HG03521 (cell line): Measurements from ENCODE around the gene TRMT6.

Experiments
- ATAC-seq: cut with Tn5 transposase; IDR thresholded peaks from one replicate; pipeline ENCODE4 v1.9.1; 2021; ENCODE audit warnings: mild to moderate bottlenecking, moderate library complexity; ENCODE audit not compliant: unreplicated experiment

Gene TRMT6

DNA sequence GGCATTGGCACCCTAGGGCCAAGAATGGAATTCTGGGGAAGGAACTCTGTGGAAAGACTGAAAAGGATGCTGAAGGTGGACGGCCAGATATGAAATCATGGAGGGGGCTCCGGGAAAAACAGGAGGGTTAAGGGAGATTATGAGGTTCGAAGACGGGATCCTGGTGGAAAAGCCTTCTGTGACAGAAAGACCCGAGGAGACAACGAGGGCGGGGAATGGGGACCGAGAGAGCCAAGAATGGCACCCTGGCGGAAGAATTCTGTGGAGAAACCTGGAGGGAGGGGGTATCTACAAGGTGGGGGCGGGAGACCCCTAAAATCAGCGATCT is 426 bp downstream of the TRMT6 start:
- peak; percentile 10 for ATAC-seq

DNA sequence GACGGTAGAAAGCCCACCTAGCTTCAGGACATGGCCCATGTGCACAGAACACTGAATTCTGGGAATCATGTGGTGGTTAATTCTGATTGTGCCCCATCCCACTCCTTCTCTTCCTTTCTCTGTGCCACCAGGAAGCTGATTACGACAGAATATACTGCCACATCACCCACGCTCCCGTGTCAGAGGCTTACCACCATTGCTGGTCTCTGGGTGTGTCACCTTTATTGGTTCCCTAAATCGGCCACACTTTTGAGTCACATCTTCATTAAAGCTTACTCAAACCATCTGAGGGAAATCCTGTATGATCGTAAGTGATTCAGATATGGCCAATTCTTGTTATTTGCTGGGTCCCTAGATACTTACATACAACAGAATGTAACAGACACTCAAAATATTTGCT is 3.1 kb downstream of the TRMT6 start:
- no peak for ATAC-seq

DNA sequence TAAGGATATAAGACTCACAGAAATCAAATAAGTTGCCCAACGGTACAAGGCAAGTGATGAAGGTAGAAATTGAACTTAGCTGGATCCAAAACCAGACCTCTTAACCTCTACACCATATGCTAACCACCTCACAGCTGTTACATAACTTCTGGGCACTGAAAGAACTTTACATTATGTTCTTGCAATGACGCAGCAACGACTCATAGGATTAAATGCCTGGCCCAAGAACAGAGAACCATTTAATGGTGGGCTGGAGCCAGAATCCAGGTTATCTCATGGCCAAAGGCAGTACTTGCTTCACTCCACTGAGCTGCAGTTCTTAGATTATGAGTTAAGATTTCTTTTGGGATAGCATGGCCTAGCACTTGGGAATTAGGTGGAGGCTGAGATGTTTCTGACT is 4.4 kb downstream of the TRMT6 start:
- ATAC-seq = no peak

DNA sequence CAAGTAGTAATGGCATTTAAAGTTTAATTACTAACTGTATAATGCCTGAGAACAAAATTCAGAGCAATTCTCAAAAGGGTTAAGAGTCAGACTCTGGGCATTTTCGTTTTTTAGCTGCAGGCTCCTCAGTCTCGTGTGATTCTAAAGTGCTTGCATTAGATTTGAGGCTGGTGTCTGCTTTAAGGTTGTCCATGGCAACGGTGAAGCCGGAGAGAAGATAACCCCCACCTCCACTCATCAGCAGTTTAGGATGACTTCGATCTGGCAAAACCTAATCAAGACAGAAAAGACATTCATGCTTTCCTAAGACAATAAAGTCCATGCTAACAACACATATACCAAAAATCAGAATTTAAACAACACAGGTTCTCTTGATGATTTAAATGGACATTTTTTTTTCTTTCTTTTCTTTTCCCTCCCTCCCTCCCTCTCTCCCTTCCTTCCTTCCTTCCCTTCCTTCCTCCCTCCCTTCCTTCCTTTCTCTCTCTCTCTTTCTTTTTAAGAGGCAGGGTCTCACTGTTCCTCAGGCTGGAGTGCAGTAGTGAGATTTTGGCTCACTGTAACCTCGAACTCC is 11.8 kb downstream of the TRMT6 start:
- no peak for ATAC-seq

DNA sequence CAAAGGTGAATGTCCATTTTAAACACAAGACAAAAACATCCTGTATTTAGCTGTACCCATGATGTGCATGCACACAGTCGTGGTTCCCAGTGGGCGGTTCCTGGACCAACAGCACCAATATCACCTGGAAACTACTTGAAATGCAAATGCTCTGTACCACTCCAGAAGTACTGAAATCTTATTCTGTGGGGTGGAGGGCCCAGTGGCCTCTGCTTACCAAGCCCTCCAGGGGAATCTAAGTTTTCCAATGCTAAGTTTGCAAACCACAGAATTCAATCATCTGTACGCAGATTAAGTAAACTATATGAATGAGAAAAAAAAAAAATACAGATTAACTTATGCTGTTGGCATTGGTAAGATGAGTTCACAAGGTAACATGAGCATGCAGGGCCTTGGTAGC is 14.1 kb downstream of the TRMT6 start:
- no peak for ATAC-seq

DNA sequence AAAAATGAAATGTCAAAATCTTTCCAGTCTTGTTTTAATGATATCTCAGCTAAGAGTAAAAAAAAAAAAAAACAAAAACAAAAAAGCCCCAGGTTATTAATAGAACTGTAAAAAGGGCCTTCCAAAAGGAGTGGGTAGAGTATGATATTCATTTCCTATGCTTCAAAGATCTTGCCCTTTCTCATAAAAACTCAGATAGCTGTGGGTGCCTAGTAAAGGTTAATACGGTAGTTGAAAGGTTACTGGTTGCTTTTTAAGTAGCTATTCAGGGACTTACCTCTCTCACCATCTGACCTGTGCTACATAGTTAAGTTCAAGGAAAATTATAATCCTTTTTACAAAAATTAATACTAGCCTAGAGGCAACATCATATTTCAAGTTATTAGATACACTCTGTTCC is 14.9 kb downstream of the TRMT6 start:
- ATAC-seq = no peak

DNA sequence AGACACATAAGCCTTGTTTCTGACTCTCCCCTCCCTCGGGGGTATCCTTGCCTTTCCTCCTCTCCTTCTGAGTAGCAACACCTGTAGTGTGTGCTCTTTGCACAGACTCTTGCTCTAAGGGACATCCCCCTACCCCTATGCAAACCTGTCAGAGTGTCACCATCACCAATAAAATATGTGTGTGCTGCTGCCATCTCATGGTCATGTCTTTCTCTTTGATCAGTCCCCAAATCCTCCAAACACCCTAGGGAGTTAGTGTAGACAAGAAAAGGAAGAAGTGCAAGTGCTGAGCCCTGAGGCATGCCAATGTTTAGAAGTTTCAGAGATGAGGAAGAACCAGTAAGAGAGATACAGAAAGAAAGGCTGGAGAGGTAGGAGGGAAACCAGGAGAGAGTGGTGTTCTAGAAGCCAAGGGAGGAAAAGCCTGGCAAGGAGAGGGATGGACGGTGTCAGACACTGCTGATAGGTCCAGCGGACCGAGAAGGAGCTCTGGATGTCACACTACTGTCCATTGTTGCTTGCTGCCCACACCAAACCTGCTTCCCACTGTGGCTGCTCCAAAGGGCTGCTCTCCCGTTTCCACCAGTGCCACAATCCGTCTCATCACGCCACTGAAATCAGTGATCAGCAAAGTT is 16.4 kb downstream of the TRMT6 start:
- ATAC-seq = peak; percentile 54

DNA sequence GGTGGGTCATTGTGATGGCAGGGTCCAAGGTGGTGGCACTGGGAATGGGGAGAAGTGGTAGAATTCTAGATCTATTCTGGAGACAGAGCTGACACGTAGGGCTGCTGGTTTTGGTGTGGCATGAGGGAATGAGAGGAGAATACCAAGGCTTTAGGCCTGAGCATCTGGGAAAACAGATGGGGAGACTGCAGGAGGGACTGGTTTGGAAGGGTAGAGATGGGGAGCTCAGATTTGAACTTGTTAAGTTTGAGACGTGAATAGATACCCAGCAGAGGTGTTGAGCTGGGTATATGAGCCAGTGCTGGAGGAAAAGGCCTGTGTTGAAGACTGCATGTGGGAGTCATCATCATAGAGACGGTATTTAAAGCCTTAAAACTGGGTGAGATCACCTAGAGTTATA is 17.5 kb downstream of the TRMT6 start:
- ATAC-seq = no peak

DNA sequence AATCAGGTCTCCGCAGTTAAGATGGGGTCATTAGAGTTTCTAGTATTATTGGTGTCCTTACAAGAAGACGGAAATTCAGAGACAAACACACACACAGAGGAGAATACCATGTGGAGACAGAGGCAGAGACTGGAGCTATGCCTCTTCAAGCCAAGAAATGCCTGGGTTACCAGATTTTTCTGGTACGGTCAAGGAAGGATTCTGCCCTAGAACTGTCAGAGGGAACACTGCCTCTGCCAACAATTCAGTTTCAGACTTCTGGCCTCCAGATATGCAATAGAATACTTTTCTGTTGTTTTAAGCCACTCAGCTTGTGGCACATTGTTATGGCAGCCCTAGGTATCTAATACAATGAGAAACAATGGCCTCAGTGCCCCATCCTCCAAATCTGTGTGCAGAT is 18.9 kb downstream of the TRMT6 start:
- no peak for ATAC-seq

DNA sequence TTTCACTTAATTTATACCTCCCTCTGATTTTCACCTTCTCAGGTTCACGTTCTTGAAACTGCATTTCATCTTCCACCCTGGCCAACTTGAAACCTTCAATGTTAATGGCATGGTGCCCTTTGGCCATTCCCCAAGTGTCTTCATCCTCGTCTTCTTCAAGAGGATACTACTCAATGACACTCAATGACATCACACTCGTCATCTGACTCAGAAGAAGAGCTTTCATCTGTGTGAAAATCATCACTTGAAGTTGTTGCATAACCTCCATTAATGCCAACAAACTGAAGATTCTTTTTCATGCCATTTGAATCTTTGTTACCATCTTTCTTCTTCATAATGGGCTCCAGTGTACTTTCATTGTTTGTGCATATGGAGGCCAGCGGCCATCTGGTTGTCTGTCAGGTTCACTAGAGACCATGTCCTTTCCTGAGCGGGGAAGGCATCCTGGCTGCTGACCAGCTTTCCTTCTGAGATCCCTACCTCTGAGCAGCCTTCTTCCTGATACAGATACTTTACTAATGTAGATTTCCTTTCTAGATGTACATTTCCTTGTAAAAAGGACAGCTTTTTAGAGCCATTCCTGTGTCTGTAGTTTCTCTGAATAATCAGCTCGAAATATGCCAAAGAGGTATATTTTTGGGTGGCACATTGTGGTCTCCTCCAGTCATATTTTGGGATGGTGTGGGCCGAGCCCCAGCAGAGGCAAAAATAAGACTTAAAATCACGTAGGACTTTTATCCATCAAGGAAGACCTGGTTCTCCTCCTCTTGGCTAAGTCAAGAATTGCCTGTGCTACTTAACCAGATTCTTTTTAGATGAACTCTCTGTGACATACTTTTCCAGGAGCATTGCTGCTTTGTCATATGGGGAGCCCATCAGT is 21.3 kb downstream of the TRMT6 start:
- no peak for ATAC-seq

DNA sequence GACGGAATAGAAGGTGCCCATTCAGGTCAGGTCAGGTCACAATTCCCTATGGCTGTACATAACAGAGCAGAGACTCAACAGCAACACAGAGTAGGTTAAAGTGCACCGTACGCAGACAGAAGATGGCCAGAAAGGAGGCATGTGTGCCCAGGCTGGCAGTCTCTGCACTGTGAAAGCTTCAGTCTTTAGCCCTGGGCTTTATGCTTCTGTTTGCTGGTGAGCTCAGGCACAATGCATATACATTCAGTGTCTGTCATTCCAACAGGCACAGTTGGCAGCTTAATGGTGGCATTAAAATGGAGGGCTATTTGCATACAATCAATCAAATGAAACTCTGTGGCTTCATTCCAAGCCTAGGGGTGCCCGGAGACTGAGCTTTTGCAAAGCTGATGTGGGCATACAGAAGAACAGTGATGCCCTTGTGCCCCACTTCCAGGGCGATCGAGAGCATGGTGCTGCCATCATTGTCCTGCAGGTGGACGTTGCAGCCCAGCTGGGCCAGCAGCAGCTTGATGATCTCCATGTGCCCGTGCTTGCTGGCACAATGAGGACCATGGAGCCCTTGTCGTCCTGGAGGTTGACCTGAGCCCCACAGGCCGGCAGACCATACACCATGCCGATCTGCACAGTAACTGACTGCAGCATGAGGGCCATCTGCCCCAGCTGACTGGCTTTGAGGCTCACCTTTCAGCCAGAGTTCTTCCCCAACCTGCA is 22.4 kb downstream of the TRMT6 start:
- no peak for ATAC-seq

DNA sequence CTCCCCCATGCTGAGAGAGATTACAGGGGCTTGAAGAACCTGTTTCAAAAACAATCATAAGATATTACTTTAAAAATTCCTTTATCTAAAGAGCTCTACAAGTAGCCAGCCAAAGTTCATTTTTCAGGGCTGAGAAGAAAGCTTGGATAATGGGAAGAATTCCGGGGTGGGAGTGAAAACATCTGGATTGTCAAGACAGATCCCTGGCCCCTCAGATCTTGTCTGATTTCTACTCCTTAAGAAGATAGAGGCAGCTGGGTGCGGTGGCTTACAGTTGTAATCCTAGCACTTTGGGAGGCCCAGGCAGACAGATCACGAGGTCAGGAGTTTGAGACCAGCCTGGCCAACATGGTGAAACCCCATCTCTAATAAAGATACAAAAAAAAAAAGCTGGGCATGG is 24.8 kb downstream of the TRMT6 start:
- ATAC-seq = no peak

DNA sequence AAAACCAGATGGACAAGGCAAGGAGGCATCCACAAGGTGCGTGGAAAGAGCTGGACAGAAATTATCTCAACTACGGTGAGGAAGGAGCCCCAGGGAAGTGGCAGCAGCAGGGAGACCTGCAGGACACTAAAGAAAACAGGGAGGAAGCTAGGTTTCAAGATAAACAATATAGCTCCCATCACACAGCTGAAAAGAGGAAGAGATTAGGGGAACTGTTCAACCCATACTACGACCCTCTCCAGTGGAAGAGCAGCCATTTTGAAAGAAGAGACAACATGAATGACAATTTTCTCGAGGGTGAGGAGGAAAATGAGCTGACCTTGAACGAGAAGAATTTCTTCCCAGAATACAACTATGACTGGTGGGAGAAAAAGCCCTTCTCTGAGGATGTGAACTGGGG is 26.8 kb downstream of the TRMT6 start:
- no peak for ATAC-seq

DNA sequence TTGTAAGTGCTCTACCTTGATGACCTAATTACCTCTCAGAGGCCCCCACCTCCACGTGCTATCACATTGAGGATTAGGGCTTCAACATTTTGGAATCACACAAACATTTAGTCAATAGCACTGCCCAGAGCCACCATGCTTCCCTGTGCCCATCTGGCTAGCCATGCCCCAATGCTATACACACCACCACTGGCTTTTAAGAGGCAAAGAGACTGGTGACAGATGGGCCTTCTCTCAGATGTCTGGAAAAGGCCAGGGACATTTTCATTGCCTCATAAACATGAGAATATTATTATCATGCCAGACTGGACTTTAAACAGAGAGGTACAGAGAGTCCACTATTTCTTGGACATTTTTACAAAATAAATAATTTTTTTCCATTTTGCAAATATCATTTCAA is 29.8 kb downstream of the TRMT6 start:
- ATAC-seq = no peak

DNA sequence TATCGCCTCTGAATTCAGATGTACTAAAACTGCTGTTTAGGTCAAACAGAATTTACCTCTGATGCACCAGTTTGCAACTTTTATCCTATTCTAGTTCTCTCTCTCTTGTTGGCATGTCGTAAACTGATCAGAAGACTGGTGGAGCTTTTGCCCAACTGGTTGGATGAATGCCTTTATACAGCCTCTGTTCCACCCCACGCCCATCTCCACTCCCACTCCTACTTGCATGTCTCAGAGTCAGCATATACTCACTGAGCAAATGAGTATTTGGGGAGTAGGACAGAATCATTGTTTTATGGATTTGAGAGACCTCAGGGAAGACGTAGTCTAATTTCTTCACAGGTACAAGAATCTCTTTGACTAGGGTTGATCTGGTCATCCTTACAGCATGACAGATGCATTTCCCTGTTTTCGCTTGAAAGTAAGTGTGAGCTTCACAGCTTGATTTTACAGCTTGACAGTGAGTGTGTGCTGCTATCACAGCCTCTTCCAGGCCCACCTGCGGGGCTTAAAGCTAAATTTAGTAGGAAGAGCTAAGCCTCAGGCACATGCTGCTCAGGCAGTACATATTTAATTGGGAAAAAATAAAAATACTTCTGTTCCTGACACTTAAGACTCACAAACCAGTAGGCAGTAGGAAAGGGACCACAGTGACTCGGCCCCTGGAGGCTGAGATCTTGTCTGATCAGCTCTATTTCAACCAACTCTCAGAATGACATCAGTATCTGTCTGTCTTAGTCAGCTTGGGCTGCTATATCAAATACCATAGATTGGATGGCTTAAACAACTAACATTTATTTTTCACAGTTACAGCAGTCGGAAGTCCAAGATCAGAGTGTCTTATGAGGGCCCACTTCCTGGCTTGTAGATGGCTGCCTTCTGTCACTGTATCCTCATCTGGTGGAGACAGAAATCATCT is 30.4 kb downstream of the TRMT6 start:
- no peak for ATAC-seq

DNA sequence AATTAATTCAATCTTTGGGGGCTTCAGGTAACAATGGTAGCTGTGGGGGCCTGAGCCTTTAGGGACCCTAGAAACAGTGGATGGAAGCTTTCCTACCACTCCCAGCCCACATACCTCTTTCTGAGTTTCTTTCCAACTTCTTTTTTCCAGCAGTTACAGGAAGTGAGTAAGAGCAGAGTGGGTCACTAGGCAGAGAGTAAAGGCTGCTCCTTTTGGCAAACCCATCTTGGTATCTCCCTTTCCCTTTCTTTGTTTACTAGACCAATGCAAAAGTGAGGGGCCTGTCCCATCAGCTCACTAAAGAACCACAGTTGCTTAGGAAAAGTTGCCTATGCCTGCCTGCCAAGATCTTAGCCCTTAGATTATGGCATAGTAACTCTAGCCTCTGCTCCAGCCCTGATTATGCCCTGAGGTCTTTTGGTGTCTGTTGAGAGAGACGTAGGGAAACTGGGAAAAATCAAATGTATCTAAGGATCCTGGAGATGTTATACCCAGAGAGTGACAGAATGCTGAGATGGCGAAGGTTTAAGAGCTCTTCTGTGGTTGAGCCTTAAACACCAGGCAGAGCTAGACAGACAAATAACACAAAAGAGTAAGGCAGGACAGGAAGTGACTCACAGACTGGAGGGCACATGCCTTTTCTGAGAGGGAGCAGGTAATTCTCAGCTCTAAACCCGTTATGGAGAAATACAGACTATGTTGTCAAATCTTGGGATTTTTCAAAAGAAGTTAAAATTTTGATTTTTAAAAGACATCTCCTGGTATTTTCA is 31.3 kb downstream of the TRMT6 start:
- ATAC-seq = no peak

DNA sequence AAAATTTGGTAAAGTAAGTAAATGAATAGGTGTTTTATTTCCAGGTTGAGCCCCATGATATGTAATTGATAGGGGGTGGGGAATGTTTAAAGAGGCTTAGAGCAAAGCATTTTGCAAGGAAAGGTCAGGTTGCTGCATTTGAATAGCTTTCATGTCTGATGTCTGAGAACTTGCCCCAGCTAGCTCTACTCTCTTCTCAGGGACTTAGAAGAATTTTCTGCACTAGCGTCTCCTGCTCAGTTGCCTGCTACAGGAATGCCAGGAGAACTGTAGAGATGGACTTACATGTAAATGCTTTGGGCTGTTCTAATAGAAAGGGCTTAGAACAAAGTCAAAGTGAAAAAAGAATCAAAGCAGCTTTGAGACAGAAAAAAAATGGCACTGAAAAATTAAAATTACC is 35.5 kb downstream of the TRMT6 start:
- no peak for ATAC-seq

DNA sequence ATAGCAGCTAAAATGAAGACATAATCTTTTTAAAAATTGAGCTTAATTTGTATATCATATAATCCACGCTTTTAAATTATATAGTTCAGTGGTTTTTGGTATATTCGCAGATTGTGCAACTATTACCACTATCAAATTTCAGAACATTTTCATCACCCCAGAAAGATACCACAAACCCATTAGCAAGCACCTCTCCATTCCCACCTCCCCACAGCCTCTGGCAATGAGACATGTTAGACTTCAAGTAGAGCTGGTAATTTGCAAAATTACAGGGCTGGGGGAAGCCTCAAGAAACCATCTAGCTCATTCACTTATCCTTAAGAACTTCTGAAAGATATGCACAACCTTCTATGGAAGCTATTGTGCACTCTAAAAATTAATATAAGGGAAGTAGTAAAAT is 37.2 kb downstream of the TRMT6 start:
- ATAC-seq = no peak

DNA sequence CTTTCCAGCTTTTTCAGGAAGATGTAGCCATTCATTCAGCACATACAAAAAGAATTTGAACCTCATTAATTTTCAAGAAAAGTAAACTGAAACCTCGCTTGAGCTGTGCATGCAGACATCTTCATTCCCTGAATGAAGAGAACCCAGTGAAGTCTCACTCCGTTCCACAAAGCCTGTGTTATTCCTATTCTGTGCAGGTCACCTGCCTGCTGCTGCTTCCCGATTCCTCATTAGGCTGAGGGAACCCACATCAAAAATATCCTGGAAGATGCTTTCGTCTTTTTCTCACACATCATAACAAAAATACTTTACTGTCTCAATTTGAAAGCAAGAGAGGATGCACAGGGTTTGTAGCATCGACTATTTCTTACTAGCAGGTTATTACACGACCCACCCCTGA is 40.1 kb downstream of the TRMT6 start:
- no peak for ATAC-seq

DNA sequence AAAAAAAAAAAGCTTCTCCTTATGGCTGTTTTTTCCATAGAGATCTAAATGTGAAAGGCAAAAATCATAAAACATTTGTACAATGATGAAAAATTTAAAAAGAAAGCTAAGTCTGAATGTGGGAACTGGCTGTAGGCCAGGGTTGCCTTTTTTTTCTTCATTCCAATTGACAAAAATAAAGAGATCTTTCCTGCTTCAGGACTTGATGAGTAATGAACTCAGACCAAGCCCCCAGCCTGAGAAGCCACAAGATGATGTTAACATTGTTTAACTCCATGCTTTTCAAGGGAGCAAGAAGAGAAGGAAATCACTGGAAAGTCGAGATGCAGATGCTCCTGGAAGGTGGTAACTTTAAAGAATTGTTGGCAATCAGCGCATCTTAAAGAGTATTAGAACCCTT is 41.4 kb downstream of the TRMT6 start:
- no peak for ATAC-seq
